Mesendoderm (in vitro differentiated cells): ENCODE data around the gene DEDD.
A peak's percentile ranks its signal among the peaks of the same experiment; 100 is the strongest.

Experiments used
- DNase-seq: peaks from one replicate; pipeline ENCODE4 v3.0.0; 2013
- H2AK5ac ChIP-seq: 2 replicates; pipeline ENCODE4 v1.6.1; 2013; ENCODE audit warnings: low read length, inconsistent platforms
- H2BK120ac ChIP-seq: 2 replicates; pipeline ENCODE4 v1.6.1; 2013; ENCODE audit warnings: low read depth, mild to moderate bottlenecking, low read length, moderate library complexity, mixed read lengths
- H2BK15ac ChIP-seq: replicated peaks from 2 replicates; pipeline ENCODE4 v1.6.1; 2013; ENCODE audit warnings: low read depth, mild to moderate bottlenecking, moderate library complexity
- H2BK5ac ChIP-seq: 2 replicates; pipeline ENCODE4 v1.6.1; 2013; ENCODE audit warnings: low read length, inconsistent platforms
- H3K18ac ChIP-seq: 2 replicates; pipeline ENCODE4 v1.6.1; 2013; ENCODE audit warnings: mild to moderate bottlenecking, low read length, mixed read lengths
- H3K23ac ChIP-seq: one replicate; pipeline ENCODE4 v1.6.1; 2013; ENCODE audit warnings: low read length
- H3K27ac ChIP-seq: 2 replicates; pipeline ENCODE4 v1.5.1; 2013; ENCODE audit warnings: low read depth, mild to moderate bottlenecking, inconsistent platforms, low read length, moderate library complexity
- H3K27me3 ChIP-seq: 2 replicates; pipeline ENCODE4 v1.6.1; 2013; ENCODE audit warnings: low read length, control low read depth, mild to moderate bottlenecking, inconsistent platforms; ENCODE audit not compliant: insufficient read depth, poor library complexity
- H3K36me3 ChIP-seq: 2 replicates; pipeline ENCODE4 v1.6.1; 2013; ENCODE audit warnings: low read length, inconsistent platforms; ENCODE audit not compliant: control insufficient read depth, insufficient read depth
- H3K4ac ChIP-seq: one replicate; pipeline ENCODE4 v1.6.1; 2013; ENCODE audit warnings: low read depth, mild to moderate bottlenecking, low read length, moderate library complexity
- H3K4me1 ChIP-seq: 2 replicates; pipeline ENCODE4 v1.6.1; 2013; ENCODE audit warnings: low read depth, low read length, inconsistent platforms; ENCODE audit not compliant: control insufficient read depth
- H3K4me2 ChIP-seq: 2 replicates; pipeline ENCODE4 v1.6.1; 2013; ENCODE audit warnings: low read length
- H3K4me3 ChIP-seq: 2 replicates; pipeline ENCODE4 v1.5.1; 2013; ENCODE audit warnings: mild to moderate bottlenecking, low read length
- H3K56ac ChIP-seq: one replicate; pipeline ENCODE4 v1.6.1; 2013; ENCODE audit warnings: low read length
- H3K79me1 ChIP-seq: 2 replicates; pipeline ENCODE4 v1.6.1; 2013; ENCODE audit warnings: low read length, inconsistent platforms
- H3K79me2 ChIP-seq: 2 replicates; pipeline ENCODE4 v1.6.1; 2013; ENCODE audit warnings: mild to moderate bottlenecking, low read length; ENCODE audit not compliant: control insufficient read depth, insufficient read depth
- H3K9ac ChIP-seq: 2 replicates; pipeline ENCODE4 v1.6.1; 2013; ENCODE audit warnings: low read length, inconsistent platforms
- H4K5ac ChIP-seq: one replicate; pipeline ENCODE4 v1.6.1; 2013; ENCODE audit warnings: low read length
- H4K8ac ChIP-seq: one replicate; pipeline ENCODE4 v1.6.1; 2013; ENCODE audit warnings: low read depth, mild to moderate bottlenecking, control low read depth, low read length, moderate library complexity
- WGBS: extraction: QIAGEN DNeasy Blood & Tissue Kit; methylation state at CpG from one replicate; pipeline ENCODE4 v1.1.7; 2013; ENCODE audit warnings: low lambda C conversion rate, missing lambda C conversion rate; ENCODE audit not compliant: insufficient coverage; ENCODE audit errors: extremely low coverage; 5-methylcytosine and 5-hydroxymethylcytosine counted together

DEDD gene

DNA sequence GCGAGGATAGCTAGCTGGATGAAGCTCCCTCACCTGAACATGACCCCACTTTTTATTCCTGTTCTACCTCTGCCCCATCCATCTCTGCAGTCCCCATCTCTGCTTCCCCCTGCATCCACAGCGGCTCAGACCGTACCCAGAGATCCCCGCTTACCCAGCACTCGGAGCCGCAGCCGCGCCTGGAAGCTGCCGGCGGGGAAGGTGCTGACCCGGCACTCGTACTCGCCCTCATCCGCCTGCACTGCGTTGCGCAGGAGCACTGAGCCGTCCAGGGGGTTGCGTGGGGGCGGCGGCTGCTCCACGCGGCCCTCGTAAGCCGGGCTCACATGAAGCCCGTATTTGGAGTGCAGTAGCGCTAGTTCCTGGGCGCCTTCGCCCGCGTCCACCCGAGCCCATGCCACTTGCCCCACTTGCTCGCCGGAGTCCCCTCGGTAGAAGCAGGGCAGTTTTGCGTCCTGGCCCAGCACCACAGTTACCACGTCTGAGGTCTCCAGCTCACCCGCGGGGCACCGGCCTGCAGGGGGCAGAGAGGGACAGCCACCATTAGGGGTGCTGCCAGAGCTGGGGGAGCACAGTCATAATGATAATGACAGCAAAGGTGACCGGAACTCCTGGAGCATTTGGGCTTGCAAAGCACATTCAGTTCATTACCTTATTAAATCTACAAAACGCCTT is 52.9 kb downstream of the DEDD start:
- H3K56ac ChIP-seq = peak overlapping the region; percentile 52
- no peak overlapping the region for H4K5ac ChIP-seq
- no peak overlapping the region for H2BK15ac ChIP-seq
- no peak overlapping the region for H2BK5ac ChIP-seq
- WGBS = no CpG with 5 or more reads among the region's 41 CpGs
- H4K8ac ChIP-seq = no peak overlapping the region
- H3K23ac ChIP-seq = no peak overlapping the region
- no peaks in the 10 kb centered on the region for H3K79me1 ChIP-seq
- H3K36me3 ChIP-seq = no peaks in the 10 kb centered on the region
- H3K79me2 ChIP-seq = no peaks in the 10 kb centered on the region
- H3K4me2 ChIP-seq = no peak overlapping the region
- H2AK5ac ChIP-seq = no peak overlapping the region
- no peak for DNase-seq
- no peak overlapping the region for H3K27ac ChIP-seq
- H2BK120ac ChIP-seq = no peak overlapping the region
- H3K9ac ChIP-seq = no peak overlapping the region
- H3K4me1 ChIP-seq = peaks cover 4% of the 10 kb centered on the region
- H3K4me3 ChIP-seq = no peak overlapping the region
- H3K4ac ChIP-seq = no peak overlapping the region
- H3K27me3 ChIP-seq = no peaks in the 10 kb centered on the region
- no peak overlapping the region for H3K18ac ChIP-seq

DNA sequence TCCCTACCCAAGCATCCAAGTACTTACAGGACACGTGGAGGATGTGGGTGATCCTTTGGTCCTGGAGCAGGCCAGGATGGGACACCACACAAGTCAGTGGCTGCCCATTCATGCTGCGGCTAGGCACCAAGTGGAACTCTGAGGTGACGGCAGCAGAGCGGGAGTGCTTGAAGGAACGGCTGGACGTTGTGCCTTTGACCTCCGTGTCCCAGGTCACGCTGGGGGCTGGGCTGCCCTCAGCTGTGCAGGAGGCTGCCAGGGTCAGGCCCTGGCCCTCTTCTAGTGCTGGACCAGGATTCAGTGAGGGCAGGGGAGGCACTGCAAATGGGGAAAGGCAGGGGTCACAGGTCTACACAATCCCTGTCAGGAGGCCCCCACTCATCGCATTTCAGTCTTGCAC is 55.0 kb downstream of the DEDD start:
- H3K36me3 ChIP-seq = no peaks in the 10 kb centered on the region
- no peak overlapping the region for H3K9ac ChIP-seq
- H3K27ac ChIP-seq = no peak overlapping the region
- H3K79me1 ChIP-seq = no peaks in the 10 kb centered on the region
- no peak overlapping the region for H3K4me3 ChIP-seq
- H4K8ac ChIP-seq = no peak overlapping the region
- H2BK120ac ChIP-seq = no peak overlapping the region
- H2BK15ac ChIP-seq = no peak overlapping the region
- no peak overlapping the region for H4K5ac ChIP-seq
- no peak for DNase-seq
- H3K4me2 ChIP-seq = no peak overlapping the region
- H3K56ac ChIP-seq = no peak overlapping the region
- no peaks in the 10 kb centered on the region for H3K4me1 ChIP-seq
- WGBS = no CpG with 5 or more reads among the region's 9 CpGs
- no peak overlapping the region for H3K4ac ChIP-seq
- no peaks in the 10 kb centered on the region for H3K79me2 ChIP-seq
- no peaks in the 10 kb centered on the region for H3K27me3 ChIP-seq
- no peak overlapping the region for H2AK5ac ChIP-seq
- no peak overlapping the region for H2BK5ac ChIP-seq
- no peak overlapping the region for H3K18ac ChIP-seq
- H3K23ac ChIP-seq = no peak overlapping the region

DNA sequence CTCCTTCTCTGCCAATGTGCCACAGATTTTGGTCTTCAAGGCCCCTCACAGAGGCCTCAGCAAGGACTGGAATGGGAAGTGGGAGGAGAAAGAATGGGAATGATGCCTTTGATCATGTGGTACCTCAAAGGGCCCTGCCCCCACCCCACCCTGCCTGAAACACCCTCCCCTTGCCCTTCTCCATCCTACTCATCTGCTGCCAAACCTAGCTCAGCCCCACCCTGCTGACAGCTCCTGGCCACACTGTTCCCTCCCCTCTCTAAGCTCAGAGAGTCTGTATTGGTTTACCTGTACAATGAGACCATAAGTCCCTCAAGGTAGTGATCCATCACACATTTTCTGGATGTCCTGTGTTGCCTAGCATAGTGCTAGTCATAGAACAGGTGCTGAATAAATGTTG is 56.1 kb downstream of the DEDD start:
- no peak for DNase-seq
- Histone ChIP-seq H3K79me2 (no peaks in the 10 kb centered on the region), H3K4me1 (no peaks in the 10 kb centered on the region), H3K4ac (no peak overlapping the region), H3K9ac (no peak overlapping the region), H3K4me3 (no peak overlapping the region), H3K36me3 (no peaks in the 10 kb centered on the region), H2BK15ac (no peak overlapping the region), H4K5ac (no peak overlapping the region), H3K23ac (no peak overlapping the region), H3K79me1 (no peaks in the 10 kb centered on the region), H3K27me3 (no peaks in the 10 kb centered on the region), H3K4me2 (no peak overlapping the region), H2AK5ac (no peak overlapping the region), H4K8ac (no peak overlapping the region), H2BK5ac (no peak overlapping the region), H2BK120ac (no peak overlapping the region), H3K27ac (no peak overlapping the region), H3K18ac (no peak overlapping the region), H3K56ac (no peak overlapping the region)

DNA sequence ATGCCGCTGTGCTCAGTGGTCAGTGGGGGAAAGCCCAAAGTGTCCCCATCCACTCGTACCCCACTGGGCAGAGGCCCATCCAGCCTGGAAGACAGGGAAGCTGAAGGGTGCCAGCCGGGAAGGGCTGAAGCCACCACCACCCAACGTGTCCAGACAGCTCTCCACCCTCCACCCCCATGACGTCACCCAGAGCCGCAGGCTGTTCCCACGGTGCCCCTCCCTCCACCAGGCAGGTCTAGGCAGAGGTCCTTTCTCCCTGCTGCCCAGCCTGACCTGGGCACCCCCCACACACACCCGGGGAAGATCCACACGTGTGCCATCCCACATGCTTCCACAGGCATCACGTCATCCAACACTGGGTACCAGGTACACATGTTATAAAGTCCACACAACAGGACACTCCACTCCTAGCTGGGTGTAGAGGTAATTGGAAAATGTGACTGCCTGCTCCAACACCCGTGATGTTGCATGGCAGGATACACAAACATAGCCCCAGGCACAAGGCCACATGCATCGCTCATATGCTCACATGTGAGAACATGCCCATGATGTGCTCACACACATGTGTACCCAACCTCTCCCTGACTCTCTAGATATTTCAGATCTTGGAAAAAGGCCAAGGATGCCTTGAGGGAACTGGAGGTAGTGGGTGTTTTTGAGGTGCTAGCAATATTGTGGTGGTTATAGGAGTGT is 57.6 kb downstream of the DEDD start:
- WGBS = no CpG with 5 or more reads among the region's 12 CpGs
- Histone ChIP-seq H3K9ac (no peak overlapping the region), H3K4me3 (no peak overlapping the region), H3K27me3 (no peaks in the 10 kb centered on the region), H3K27ac (no peak overlapping the region), H2AK5ac (no peak overlapping the region), H2BK15ac (no peak overlapping the region), H3K79me1 (no peaks in the 10 kb centered on the region), H4K5ac (no peak overlapping the region), H3K4ac (no peak overlapping the region), H3K4me1 (no peaks in the 10 kb centered on the region), H3K79me2 (no peaks in the 10 kb centered on the region), H4K8ac (no peak overlapping the region), H2BK120ac (no peak overlapping the region), H3K36me3 (no peaks in the 10 kb centered on the region), H2BK5ac (no peak overlapping the region), H3K4me2 (no peak overlapping the region), H3K23ac (no peak overlapping the region), H3K56ac (peak overlapping the region; percentile 17), H3K18ac (no peak overlapping the region)
- DNase-seq = no peak

DNA sequence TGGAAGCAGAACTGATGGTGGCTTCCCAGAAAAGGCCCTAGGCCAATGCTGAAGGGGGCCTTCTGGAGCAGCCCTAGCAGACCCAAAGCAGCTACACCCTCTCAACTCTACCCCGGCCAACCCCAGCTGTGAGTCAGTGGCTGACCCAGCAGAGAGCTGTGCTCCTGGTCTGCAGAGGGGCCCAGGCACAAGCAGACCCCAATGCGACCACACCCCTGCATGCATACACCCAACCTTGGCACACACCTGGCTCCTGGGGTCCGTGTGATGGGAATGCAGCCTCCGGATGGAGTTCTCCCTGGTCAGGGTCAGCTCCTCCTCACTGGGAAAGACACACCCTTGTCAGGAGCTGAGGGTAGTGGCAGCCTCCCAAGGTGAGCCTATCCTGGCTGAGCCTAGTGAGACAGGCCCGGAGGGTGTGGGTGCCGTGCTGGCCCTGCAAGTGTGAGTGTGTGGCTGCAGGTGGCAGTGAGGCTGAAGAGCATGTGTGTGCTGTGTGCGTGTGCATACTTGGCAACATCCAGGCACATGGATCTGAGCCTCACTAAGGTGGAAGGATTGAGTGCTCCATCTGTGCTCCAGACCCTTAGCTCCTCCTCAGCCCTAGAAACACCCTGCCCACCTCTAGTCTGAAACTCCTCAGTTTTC is 58.9 kb downstream of the DEDD start:
- H3K23ac ChIP-seq = no peak overlapping the region
- H3K36me3 ChIP-seq = no peaks in the 10 kb centered on the region
- no peak overlapping the region for H2BK120ac ChIP-seq
- WGBS = no CpG with 5 or more reads among the region's 7 CpGs
- no peak overlapping the region for H2BK15ac ChIP-seq
- no peaks in the 10 kb centered on the region for H3K27me3 ChIP-seq
- H3K79me1 ChIP-seq = no peaks in the 10 kb centered on the region
- DNase-seq = no peak
- H3K27ac ChIP-seq = no peak overlapping the region
- no peak overlapping the region for H3K9ac ChIP-seq
- no peaks in the 10 kb centered on the region for H3K79me2 ChIP-seq
- no peak overlapping the region for H3K56ac ChIP-seq
- no peak overlapping the region for H2BK5ac ChIP-seq
- H3K4ac ChIP-seq = no peak overlapping the region
- no peak overlapping the region for H4K8ac ChIP-seq
- H3K18ac ChIP-seq = no peak overlapping the region
- no peak overlapping the region for H4K5ac ChIP-seq
- H2AK5ac ChIP-seq = no peak overlapping the region
- H3K4me2 ChIP-seq = no peak overlapping the region
- no peak overlapping the region for H3K4me3 ChIP-seq
- no peaks in the 10 kb centered on the region for H3K4me1 ChIP-seq
